GM13976 (cell line): ENCODE measurements around the gene VAMP2.
A peak's percentile ranks its signal among the peaks of the same experiment; 100 is the strongest.

Experiments used
- DNase-seq: peaks from one replicate; pipeline ENCODE4 v3.0.0; 2012; ENCODE audit warnings: low spot score
- CTCF ChIP-seq: IDR thresholded peaks from 2 replicates; pipeline ENCODE4 v1.5.1; 2012; ENCODE audit warnings: borderline replicate concordance, mild to moderate bottlenecking; ENCODE audit not compliant: insufficient read depth; ENCODE audit errors: extremely low read depth, missing control alignments, control extremely low read depth
- in situ Hi-C: fragments of 300-500 bp; cut with MboI; formaldehyde crosslinking; loops from one replicate; pipeline ENCODE4 v1.12.0; 2022; ENCODE audit warnings: low sequenced_read_pairs, mixed read lengths, inconsistent platforms; ENCODE audit not compliant: unreplicated experiment

VAMP2 gene

GRCh38 chr17:8162233-8162996 is at the start of gene VAMP2:
Gene VAMP2, minus strand, starts transcription at chr17:8162948. Its CDS starts 69 bp downstream, at chr17:8162879.
- TF ChIP-seq CTCF: no peak
- peak; percentile 86 for DNase-seq
- in situ Hi-C loops: no loop called here

- in situ Hi-C loops: no loop called here
- no peak for DNase-seq
- no peak for TF ChIP-seq CTCF
These were observed 48.2 kb upstream of the VAMP2 start for GRCh38 chr17:8210761-8211458.

- DNase-seq: peak; percentile 97
- no peak for TF ChIP-seq CTCF
- in situ Hi-C loops: no loop called here
These were observed 47.4 kb upstream of the VAMP2 start, which contains the start of gene AURKB for GRCh38 chr17:8209907-8210760. Gene AURKB, minus strand, starts transcription at chr17:8210575. Its CDS starts 351 bp downstream, at chr17:8210224.

GRCh38 chr17:8206536-8206935 is 43.8 kb upstream of the VAMP2 start:
- in situ Hi-C loops: no loop called here
- no peak for DNase-seq
- no peak for TF ChIP-seq CTCF

- DNase-seq: no peak
- in situ Hi-C loops: no loop called here
- TF ChIP-seq CTCF: no peak
These were observed 42.2 kb upstream of the VAMP2 start for GRCh38 chr17:8204761-8205555.

- DNase-seq: peak; percentile 74
- TF ChIP-seq CTCF: no peak
- in situ Hi-C loops: no loop called here
These were observed 29.5 kb upstream of the VAMP2 start for GRCh38 chr17:8192070-8192815.
